DMS53 treated with DMSO at 0.1 percent for 48 hours (cell line): Measurements from ENCODE around the gene P4HTM.

Experiments used
- DNase-seq: peaks from one replicate; lab custom pipeline; 2025; ENCODE audit not compliant: unreplicated experiment; lab: John Stamatoyannopoulos, UW

Gene P4HTM

DNA sequence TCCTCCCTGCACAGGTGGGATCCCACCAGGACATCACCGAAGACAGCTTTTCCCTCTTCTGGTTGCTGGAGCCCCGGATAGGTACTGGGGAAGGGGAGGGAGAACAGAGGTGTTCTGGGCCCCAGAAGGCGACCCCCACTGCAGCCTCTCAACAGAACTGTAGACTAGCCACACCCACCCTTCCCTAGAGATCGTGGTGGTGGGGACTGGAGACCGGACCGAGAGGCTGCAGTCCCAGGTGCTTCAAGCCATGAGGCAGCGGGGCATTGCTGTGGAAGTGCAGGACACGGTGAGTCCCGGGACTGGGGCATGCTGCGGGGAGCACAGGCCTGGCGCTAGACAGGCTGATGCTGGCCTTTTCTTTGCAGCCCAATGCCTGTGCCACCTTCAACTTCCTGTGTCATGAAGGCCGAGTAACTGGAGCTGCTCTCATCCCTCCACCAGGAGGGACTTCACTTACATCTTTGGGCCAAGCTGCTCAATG is 32.7 kb downstream of the P4HTM start:
- no peak for DNase-seq

DNA sequence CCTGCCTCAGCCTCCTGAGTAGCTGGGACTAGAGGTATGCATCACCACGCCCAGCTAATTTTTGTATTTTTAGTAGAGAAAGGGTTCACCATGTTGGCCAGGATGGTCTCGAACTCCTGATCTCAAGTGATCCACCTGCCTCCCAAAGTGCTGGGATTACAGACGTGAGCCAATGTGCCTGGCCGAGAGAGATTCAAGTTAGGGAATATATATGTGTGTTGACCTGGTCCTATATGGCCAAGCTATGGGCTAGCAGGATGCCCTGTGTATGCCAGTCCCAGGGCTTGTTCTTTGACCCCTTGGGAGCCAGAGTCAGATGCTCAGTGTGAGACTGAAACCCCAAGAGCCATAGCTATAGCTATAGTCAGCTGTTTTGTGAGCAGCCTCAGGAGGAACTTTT is 33.7 kb downstream of the P4HTM start:
- no peak for DNase-seq

DNA sequence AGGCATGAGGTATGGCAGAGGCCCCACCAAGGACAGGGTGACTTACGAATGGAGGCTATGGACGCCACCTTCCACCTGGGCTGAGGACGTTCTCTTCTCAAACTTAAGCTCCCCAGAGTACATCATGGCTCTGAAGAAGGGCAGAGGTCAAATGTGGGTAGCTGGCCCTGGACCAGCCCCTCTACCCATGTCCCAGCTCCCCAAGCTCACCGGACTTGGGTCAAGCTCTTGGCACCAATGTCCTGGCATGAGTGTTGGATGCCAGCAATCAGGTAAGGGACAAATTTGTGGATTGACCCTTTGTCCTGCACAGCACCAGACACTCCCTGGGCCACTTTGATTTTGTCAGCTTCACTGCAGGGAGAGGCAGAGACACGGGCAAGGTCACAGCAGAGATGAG is 34.4 kb downstream of the P4HTM start:
- DNase-seq: no peak

DNA sequence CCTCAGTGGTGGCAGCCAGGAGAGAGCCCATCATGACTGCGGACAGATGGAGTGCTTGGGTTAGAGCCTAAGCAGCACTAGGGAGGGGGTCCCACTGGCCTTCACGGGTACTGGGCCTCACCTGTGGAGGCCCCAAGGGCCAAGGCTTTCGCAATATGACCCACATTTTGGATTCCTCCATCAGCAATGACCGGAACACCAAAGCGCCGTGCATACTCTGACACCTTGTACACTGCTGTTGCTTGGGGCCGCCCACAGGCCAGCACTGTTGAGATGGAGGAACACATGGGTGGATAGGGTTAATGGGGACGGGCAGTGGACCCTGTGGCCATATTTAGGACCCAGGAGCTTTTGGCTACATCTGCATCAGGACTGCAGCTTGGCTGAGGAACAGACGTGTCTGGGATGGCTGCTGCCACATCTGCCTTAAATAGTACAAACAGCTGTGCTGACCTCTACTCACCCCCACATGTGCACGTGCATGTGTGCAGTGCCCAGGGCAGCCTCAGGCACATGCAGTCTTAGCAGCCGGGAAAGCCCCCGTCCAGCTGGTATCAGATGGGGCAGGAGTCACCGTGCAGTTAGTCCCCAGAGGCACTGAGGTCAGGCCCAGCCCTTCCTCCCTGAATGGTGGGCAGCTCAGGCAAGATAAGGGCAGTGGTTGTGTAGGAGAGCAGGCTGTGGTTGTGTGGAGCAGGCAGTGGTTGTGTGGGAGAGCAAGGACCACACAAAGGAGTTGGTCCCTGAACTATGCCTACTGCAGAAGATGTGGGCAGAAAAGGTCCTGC is 35.2 kb downstream of the P4HTM start:
- DNase-seq: no peak

DNA sequence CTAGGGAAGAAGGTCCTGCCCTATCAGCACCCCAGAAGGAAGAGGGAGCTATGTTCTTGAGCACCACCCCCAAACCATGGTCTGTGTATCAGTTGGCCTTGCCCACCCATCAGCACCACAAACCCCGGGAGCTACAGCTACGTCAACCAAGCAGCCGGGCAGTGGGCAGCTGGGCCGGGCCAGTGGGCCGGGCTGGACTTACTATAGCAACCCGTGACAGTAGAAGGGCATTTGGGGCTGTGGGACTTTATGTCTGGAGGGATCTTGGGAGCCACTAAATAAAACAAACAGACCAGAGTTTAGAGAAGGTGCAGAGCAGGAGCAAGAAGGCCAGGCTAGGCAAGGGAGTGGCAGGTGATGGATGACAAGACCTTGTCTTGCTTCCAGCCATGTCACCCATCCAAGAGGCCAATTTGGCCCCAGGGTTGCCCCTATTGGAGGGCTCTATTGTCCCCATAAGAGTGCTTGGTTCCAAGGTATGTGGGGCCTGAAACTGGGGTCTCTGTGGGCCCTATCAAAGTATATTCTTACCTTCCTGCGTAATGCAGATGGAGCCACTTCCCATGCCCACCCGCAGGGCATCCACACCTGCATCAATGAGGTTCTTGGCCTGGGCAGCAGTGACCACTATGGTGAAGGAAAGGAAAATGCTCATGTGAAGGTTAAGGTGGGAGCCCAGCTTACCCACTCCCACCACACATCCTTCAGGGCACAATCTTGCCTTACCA is 35.9 kb downstream of the P4HTM start:
- no peak for DNase-seq

DNA sequence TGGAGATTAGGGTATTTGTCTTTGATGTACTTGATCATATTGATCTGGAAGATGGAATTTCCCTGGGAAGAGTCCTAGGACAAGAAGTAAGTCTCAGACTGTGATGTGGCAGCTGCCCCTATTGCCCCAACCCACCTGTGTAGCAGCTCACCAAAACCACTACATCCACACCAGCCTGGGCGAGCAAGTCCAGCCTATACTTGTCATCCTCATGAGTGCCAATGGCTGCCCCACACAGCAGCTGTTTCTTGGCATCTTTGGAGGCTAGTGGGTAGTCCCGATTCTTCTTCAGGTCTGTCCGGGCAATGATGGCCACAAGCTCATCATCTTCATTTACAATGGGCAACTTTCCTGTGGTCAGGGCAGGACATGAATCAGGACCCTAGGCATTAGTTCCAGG is 36.5 kb downstream of the P4HTM start:
- DNase-seq: no peak

DNA sequence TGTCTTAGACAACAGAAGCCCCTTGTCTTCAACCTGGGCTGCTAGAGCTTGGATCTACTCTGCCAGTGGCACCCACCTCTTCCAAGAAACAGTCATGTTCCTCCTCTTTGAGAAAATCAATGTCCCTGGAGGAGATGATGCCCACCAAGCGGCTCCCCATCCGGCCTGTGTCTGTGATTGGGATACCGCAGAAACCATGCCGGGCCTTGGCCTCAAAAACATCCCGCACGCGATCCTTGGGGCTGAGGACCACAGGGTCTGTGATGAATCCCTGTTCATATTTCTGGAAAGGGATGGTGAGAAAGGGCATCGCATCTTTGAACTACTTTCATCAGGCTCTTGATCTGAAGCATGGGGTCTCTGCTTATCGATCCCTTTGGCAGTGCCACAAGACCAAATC is 37.6 kb downstream of the P4HTM start:
- no peak for DNase-seq

DNA sequence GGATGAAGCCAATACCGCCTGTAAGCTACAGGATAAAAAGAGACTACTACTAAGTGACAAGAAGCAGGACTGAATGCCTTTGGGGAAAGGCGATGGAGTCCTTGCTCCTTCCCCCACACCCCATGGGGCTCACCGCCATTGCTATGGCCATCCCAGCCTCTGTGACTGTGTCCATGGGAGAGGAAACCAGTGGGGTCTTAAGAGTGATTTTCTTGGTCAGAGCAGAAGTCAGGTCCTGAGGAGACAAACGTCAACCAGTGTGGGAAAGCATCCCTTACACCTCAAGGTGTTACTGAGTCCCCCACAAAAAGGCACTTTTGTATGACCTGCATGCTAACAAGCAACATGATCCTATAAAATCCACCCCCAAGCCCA is 38.2 kb downstream of the P4HTM start:
- no peak for DNase-seq

DNA sequence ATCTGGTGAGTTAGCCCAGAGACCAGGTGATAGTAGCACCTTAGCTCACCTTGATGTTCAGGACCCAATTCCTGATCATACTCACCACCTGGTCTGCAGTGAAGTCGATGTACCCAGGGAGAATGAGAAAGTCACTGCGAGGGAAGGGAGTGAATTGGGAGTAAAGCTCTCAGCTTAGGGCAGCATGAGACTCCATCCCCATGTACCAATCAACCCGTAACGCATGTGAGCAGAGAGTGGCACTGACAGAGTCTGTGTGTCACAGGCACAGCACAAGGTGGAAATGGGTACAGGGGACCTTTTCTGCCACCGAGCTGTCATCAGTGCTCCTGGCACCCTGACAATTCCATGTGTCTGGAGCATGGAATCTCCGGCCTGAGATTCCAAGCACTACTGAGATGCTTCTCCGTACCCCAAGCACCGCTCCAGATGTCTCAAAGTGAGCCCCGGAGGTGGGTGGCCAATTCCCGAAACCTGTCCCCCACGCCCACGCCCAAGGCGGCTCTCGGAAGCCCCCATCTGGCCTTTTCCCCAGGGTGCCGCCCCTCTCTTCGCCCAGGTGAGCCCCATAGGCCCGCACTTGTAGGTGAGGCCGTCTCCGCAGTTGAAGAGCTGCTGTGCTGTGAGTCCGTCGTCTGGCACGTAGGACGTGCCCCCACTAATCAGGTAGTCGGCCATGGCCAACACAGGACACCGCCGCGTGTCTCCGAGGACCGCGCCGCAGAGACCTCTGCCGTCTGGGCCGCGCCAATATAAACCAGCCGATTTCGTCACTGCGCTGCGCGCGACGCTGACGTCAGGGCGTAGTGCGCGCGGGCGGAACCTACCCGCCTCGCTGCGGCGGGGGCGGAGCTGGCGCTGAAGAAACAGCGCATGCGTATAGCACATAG is 38.9 kb downstream of the P4HTM start, which contains the start of gene IMPDH2:
TSS of gene IMPDH2 (minus strand) at position 726 of the 890 bp plus-strand sequence. CDS start at position 678, 48 bp downstream.
- DNase-seq: peak; percentile 18

DNA sequence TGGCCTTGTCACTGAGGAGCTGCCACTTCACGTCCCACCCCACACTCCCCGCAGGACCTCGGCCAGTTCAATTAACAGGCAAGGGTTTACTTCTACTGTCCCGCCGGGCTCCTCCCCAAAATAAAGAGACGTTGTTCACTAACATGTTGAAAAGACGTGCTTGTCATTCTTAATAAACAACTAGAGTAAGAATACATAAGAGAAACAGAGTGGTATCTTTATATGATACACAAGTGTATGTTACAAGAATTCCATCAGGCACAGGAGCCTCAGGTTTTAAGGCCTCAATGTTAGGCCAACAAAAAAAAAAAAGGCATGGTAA is 39.5 kb downstream of the P4HTM start:
- no peak for DNase-seq

DNA sequence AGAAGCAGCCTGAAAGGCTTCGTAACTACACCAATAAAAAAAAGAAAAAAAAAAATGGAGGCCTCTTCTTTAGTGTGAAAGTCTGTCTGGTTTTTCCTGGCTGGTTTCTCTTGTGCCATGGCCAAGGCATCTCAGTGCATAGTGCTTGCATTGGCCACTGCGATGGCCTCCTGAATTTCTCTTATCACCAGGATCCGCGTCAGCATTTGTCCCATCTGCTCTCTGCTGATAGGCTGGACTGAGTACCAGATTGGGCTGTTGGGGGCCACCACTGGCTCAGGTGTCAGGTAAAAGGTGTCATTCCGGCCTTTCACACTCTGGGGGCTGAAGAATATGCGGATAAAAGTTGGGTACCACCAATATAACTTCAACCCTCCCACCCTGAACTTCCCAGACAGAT is 40.3 kb downstream of the P4HTM start:
- DNase-seq: no peak

DNA sequence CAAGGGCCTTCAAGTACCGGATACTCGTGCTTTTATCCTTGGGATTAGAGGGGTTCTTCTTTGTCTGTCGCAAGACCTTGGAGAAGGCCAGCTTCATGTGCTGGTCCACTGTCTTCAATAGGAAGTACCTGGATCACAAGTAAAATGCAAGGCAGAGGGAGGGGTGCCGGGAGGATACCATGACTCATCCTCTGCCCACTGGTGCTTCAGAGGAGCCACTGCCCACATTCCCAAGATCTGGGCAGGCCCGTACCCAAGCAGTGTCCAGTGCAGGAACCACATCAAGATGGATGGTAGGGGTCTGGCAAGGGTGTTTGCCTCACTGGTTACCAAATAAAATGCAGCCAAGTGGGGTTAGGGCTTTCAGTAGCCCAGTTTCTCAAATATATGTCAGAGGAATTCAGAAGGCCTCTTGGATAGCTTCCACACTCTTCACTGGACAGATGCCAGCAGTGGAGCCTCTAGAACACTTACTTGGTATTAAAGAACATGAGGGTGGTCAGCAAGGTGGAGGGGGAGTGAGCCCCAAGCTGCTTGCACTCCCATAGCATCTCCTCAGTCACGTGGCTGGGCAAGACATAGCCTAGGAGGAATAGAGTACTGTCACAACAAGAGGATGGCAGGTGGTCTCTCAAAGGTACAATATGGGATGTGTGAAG is 42.7 kb downstream of the P4HTM start:
- no peak for DNase-seq

DNA sequence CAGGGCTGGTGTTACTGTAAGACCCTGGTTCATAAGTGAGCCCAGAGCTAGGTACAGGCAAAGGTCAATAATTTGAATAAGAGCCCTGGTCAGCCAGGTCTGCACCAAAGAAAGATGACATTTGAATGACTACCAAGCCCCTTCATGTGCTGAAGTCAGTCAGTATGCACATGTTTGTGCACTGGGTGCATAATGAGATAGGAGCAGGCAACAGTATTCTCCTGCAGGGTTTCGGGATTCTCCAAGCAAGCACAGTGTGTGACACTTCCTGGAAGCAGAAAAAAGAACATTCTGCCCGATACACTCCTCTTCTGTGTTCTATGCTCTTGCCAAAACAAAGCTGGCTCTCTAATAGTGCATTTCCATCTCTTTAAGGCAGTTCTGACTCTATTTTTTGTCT is 44.6 kb downstream of the P4HTM start:
- no peak for DNase-seq

DNA sequence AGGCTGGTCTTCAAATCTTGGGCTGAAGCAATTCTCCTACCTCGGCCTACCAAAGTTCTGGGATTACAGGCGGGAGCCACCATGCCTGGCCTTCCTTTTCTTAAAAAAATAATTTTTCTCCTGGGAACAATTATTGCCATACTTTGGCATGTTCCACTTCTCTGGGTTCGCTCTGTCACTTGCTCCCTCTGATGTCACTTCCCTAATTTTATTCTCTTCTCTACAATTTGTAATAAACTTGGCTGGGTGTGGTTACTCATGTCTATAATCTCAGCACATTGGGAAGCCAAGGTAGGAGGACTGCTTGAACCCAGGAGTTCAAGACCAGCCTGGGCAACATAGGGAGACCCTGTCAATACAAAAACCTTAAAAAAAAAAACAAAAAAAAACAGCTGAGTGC is 45.2 kb downstream of the P4HTM start:
- DNase-seq: no peak

DNA sequence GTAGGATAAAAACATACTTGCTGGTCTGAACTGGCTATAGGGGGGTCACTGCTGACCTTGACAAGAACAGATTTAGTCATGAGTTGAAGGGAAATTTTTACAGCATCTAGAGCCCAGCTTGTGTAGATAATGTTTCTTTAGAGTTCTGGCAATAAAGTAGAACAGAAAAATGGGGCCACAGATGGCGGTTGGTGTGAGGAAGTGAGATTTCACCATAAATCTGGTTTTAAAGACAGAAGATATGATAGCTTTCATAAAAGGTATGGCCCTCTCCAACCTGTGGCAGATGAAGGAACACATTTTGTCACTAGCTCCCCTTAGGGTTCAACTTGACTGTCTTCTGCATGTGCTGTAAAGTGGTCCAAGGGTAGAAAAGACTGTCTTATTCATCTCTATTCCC is 63.5 kb downstream of the P4HTM start:
- DNase-seq: no peak

DNA sequence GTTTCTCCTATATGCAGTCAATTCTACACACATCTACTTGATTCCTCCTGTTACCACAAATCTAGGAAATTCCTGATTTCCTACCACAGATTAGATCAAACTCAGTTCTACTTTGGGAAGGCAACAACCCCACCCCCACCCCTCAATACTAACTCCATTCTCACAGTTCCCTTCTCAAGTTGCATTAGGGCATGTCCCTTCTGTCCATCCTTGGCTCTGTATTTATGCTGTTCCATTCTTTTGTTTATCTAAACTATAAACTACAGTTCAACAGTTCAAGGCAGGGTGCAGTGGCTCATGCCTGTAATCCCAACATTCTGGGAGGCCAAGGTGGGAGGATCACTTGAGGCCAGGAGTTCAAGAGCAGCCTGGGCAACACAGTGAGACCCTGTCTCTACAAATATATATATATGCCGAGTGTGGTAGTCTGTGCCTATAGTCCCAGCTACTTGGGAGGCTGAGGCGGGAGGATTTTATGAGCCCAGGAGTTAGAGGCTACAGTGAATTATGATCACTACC is 64.4 kb downstream of the P4HTM start:
- DNase-seq: no peak
